ENCODE data around the gene HMG20A.

HMG20A gene

GRCh38 chr15:77508541-77509243, 88.0 kb downstream of the HMG20A start:
- TF ChIP-seq, protein P1, sequence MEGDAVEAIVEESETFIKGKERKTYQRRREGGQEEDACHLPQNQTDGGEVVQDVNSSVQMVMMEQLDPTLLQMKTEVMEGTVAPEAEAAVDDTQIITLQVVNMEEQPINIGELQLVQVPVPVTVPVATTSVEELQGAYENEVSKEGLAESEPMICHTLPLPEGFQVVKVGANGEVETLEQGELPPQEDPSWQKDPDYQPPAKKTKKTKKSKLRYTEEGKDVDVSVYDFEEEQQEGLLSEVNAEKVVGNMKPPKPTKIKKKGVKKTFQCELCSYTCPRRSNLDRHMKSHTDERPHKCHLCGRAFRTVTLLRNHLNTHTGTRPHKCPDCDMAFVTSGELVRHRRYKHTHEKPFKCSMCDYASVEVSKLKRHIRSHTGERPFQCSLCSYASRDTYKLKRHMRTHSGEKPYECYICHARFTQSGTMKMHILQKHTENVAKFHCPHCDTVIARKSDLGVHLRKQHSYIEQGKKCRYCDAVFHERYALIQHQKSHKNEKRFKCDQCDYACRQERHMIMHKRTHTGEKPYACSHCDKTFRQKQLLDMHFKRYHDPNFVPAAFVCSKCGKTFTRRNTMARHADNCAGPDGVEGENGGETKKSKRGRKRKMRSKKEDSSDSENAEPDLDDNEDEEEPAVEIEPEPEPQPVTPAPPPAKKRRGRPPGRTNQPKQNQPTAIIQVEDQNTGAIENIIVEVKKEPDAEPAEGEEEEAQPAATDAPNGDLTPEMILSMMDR (IDR thresholded peaks at IDR 0.05): no peak
- H3K9me3 ChIP-seq: no peaks in the 10 kb centered on the region
- H3K4me3 ChIP-seq (ENCODE audit: low read depth in 1 of 2, low read length in 1 of 2): no peak overlapping the region
- H3K27ac ChIP-seq: no peak overlapping the region
- no peaks in the 10 kb centered on the region for H3K36me3 ChIP-seq
- peaks cover 99% of the 10 kb centered on the region for H3K27me3 ChIP-seq
- H3K4me1 ChIP-seq (ENCODE audit: control insufficient read depth in 1 of 2, insufficient read depth in 1 of 2, low read depth in 1 of 2, low read length in 1 of 2): peaks cover 0 to 5% of the 10 kb centered on the region in 2 experiments

DNA sequence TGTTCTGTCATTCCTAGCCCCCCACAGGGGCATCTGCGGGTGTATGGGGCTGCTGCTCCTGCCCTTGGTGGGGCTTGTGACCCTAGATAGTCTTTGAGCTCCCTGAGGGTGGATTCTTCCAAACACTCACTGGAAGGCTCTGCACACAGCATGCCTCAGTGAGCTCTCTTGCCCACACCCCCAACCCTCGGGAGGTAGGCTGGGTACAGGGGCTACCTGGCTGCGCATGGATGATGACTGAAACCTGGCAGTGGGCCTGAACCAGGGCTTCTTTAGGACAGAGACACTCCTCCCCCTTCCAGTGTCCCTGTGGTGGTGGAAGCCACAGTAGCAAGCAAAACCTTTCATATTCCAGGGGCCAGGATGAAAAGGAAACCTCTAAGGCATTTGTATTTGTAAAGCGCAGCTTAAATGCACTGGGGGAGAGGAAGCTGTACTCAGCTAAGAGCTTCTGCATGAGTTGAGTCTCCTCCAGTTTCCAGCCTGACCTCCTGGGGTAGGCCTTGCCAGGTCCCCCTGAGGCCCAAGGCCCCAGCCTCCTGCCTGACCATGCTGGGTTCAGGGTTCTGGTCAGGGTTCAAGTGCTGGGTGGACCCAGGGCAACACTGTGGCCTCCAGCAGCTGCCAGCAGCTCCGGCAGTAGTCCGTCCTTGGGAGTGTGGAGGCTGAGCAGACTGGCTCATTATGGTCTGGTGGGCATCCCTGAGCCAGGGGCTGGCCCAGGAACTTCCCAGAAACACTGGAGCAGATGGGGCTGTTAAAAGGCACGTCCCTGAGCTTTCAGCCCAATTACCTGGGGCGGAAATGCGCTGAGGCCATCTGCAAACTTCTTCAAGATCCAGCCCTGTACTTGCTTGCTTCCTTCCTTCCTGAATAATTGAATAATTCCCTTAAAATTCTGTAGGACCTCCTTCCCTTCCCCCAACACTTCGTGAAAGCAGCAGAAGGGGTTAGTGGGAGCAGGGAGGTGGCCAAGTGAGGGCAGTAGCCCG, 89.7 kb downstream of the HMG20A start:
- Histone ChIP-seq H3K4me1 (ENCODE audit: control insufficient read depth in 1 of 2, insufficient read depth in 1 of 2, low read depth in 1 of 2, low read length in 1 of 2) (no peaks in the 10 kb centered on the region), H3K27ac (no peak overlapping the region), H3K36me3 (no peaks in the 10 kb centered on the region), H3K27me3 (peaks cover 99% of the 10 kb centered on the region), H3K9me3 (no peaks in the 10 kb centered on the region), H3K4me3 (ENCODE audit: low read depth in 1 of 2, low read length in 1 of 2) (no peak overlapping the region)
- TF ChIP-seq, protein P1 (IDR thresholded peaks at IDR 0.05): no peak

DNA sequence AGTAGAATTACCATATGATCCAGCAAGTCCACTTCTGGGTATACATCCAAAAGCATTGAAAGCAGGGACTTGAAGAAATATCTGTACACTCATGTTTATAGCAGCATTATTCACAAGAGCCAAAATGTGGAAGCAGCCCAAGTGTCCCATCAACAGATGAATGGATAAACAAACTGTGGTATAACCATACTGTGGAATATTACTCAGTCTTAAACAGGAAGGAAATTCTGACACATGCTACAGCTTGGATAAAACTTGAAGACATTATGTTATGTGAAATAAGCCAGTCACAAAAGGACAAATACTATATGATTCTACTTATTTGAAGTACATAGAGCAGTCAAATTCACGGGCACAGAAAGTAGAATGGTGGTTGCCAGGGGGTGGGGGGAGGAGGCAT, 91.2 kb downstream of the HMG20A start:
- Histone ChIP-seq H3K4me3 (ENCODE audit: low read depth in 1 of 2, low read length in 1 of 2) (no peak overlapping the region), H3K27me3 (peaks cover 100% of the 10 kb centered on the region), H3K9me3 (no peaks in the 10 kb centered on the region), H3K36me3 (no peaks in the 10 kb centered on the region), H3K4me1 (ENCODE audit: control insufficient read depth in 1 of 2, insufficient read depth in 1 of 2, low read depth in 1 of 2, low read length in 1 of 2) (no peaks in the 10 kb centered on the region), H3K27ac (no peak overlapping the region)
- TF ChIP-seq, protein P1 (IDR thresholded peaks at IDR 0.05): no peak

DNA sequence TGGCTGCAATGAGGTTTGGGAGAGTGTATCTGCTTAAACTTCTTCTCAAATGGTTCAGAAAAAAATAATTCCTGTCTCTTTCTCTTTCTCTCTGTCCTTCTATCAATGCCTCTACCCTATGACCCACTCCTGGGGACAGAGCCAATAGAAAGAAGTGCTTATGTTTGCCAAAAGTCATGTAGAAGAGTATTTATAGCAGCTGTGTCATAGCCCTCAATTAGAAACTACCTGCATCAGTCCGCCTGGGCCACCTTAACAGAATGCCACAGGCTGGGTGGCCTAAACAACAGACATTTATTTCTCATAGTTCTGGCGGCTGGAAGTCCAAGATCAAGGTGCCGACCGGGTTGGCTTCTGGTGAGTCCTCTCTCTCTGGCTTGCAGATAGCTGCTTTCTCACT, 92.5 kb downstream of the HMG20A start:
- TF ChIP-seq, protein P1 (IDR thresholded peaks at IDR 0.05): no peak
- Histone ChIP-seq H3K9me3 (no peaks in the 10 kb centered on the region), H3K36me3 (no peaks in the 10 kb centered on the region), H3K27me3 (peaks cover 100% of the 10 kb centered on the region), H3K4me1 (ENCODE audit: control insufficient read depth in 1 of 2, insufficient read depth in 1 of 2, low read depth in 1 of 2, low read length in 1 of 2) (no peaks in the 10 kb centered on the region), H3K4me3 (ENCODE audit: low read depth in 1 of 2, low read length in 1 of 2) (no peak overlapping the region), H3K27ac (no peak overlapping the region)

DNA sequence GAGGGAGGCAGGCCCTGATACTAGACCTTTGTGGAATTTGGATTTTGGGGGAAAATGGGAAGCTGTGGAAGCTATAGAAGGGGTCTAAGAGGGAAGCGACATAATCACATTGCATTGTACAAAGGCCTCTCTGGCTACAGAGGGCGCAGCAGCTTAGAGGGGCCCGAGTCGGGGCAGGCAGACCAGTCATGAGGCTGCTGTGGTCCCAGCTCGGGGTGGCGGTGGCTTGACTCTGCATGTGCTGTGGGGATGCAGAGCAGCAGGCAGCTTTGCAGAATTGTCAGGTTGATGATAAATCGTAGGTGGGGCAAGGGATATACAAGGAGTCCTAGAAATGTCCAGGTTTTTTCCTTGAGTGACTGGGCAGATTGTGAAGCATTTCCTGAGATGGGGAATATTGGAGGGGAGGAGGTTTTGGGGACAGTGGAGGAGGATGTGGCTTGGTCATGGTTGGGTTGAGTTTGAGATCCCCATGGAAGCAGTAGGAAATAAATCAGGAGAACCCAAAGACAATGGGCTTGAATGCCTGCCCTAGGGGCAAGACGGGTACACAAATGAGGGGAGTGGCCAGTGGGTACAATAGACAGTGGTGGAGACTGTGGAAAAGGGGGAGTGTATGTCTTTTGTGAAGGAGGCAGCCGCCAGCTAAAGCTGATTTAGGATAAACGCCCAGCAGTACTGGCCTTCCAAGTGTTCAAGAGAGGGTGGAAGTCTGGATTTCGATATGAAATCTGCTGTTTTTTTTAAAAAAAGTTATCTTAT, 94.1 kb downstream of the HMG20A start:
- H3K27me3 ChIP-seq: peaks cover 100% of the 10 kb centered on the region
- no peak overlapping the region for H3K4me3 ChIP-seq (ENCODE audit: low read depth in 1 of 2, low read length in 1 of 2)
- no peak overlapping the region for H3K27ac ChIP-seq
- H3K4me1 ChIP-seq (ENCODE audit: control insufficient read depth in 1 of 2, insufficient read depth in 1 of 2, low read depth in 1 of 2, low read length in 1 of 2): no peaks in the 10 kb centered on the region
- H3K36me3 ChIP-seq: no peaks in the 10 kb centered on the region
- TF ChIP-seq, protein P1 (IDR thresholded peaks at IDR 0.05): no peak
- no peaks in the 10 kb centered on the region for H3K9me3 ChIP-seq

All from neutrophil (primary cell).